ENCODE data around the gene ADCK1.
"Not testable (repeated sequence)": the region's sequence is repeated elsewhere in the genome, so short reads cannot be mapped to it uniquely, and the experiment has no call there.

The ADCK1 gene

DNA sequence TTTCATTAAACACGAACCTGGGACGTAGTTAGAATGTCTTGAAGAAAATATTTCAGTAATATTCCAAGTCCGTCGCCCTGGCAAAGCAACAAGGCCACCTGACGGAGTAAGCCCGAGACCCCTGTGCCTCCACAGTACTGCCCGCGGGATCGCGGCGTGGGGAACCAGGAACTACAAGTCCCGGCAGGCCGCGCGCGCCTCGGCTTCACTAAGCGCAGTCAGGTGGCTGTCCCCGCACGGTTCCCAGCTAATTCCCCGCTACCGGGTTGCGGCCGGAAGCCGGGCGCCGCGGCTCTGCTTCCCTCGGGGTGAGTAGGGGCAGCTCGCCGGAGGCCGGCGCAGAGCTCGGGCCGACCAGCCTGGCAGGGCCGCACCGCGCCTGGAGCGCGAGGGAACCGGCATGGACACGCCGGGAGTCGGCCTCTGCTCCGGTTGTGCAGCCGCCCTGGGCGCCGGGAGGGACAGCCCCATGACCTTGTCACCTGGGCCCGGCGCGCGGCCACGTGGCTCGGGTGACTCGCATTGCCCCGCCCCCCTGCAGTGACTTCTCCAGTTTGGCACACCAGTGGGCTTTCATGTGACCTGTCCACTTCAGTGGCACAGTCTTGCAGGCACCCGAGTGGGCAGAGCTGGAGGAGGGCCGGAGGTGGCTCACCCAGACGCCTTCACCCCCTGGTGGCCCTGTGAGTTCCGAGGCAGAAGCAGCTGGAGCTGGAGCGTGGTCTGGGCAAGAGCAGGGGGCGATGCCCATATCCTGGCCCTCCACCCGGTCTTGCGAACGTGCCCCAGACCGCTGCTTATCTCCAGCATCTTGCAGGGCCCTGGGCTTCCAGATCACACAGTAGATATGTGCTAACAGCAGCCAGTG, at the start of gene ADCK1:
TSS of gene ADCK1 (plus strand) at position 247 of the 868 bp plus-strand sequence. CDS start 18,870 bp downstream, outside the sequence.
- peak; percentile 1 for DNase-seq

GRCh38 chr14:77752266-77752665, 47.6 kb upstream of the ADCK1 start:
- no peak for DNase-seq

- no peak for DNase-seq
Observed at GRCh38 chr14:77752799-77753516, 47.0 kb upstream of the ADCK1 start.

GRCh38 chr14:77760381-77761204, 39.3 kb upstream of the ADCK1 start, which contains the start of gene SNW1:
Gene SNW1 (minus strand): TSS chr14:77761156. CDS start chr14:77761127, 29 bp downstream.
- DNase-seq, result no peak

GRCh38 chr14:77761205-77761931, 38.5 kb upstream of the ADCK1 start:
- DNase-seq, result peak; percentile 82

- no peak for DNase-seq
Observed at GRCh38 chr14:77763316-77763715, 36.6 kb upstream of the ADCK1 start.

DNA sequence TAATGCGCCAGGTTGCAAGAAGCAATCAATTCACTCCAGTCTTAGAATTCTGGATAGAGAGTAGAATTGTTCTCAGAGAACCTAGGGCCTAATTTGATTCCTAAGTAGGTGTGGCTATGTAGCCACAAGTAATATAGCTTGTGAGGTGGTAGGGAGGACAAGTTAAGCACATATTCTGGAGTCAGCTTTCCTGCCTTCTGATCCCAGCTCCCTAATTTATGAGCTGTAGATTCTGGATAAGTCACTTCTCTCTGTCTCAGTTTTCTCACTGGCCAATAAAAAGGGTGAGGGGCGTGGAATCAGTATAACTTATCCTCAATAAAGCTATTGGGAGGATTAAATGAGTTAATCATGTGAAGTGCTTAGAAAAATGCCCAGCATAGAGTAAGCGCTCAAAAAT, 35.9 kb upstream of the ADCK1 start:
- no peak for DNase-seq

- not testable (repeated sequence) for DNase-seq
Observed at GRCh38 chr14:77768442-77769069, 31.4 kb upstream of the ADCK1 start.

- not testable (repeated sequence) for DNase-seq
Observed at GRCh38 chr14:77773966-77774365, 25.9 kb upstream of the ADCK1 start.

GRCh38 chr14:77782202-77782601, 17.7 kb upstream of the ADCK1 start:
- no peak for DNase-seq

- DNase-seq, result no peak
Observed at GRCh38 chr14:77786148-77786547, 13.8 kb upstream of the ADCK1 start.

GRCh38 chr14:77790566-77791224, 9.2 kb upstream of the ADCK1 start:
- no peak for DNase-seq

- no peak for DNase-seq
Observed at GRCh38 chr14:77791225-77791600, 8.7 kb upstream of the ADCK1 start.

DNA sequence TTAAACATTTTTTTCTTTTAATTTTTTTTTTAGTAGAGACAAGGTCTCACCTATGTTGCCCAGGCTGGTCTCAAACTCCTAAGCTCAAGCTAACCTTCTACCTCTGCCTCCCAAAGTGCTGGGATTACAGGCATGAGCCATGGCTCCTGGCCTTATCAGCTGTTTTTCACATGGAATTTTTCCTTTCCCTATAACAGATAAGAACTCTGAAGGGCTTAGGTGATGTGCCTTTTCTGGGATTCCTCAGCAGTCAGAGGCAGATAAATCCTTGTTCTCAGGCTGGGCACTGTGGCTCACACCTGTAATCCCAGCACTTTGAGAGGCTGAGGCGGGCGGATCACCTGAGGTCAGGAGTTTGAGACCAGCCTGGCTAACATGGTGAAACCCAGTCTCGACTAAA, 6.7 kb upstream of the ADCK1 start:
- DNase-seq, result not testable (repeated sequence)

- no peak for DNase-seq
Observed at GRCh38 chr14:77794357-77794756, 5.6 kb upstream of the ADCK1 start.

DNA sequence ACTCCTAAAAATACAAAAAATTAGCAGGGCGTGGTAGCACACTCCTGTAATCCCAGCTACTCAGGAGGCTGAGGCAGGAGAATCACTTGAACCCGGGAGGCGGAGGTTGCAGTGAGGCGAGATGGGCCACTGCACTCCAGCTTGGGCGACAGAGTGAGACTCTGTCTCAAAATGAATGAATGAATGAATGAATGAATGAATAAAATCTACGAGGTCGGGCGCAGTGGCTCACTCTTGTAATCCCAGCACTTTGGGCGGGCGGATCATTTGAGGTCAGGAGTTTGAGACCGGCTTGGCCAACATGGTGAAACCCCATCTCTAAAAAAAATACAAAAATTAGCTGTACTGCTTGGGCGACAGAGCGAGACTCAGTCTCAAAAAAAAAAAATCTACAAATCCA, 453 bp upstream of the ADCK1 start:
- DNase-seq, result not testable (repeated sequence)

- DNase-seq, result no peak
Observed at GRCh38 chr14:77800814-77801213, 905 bp downstream of the ADCK1 start.

GRCh38 chr14:77804592-77804991, 4.7 kb downstream of the ADCK1 start:
- DNase-seq, result no peak

DNA sequence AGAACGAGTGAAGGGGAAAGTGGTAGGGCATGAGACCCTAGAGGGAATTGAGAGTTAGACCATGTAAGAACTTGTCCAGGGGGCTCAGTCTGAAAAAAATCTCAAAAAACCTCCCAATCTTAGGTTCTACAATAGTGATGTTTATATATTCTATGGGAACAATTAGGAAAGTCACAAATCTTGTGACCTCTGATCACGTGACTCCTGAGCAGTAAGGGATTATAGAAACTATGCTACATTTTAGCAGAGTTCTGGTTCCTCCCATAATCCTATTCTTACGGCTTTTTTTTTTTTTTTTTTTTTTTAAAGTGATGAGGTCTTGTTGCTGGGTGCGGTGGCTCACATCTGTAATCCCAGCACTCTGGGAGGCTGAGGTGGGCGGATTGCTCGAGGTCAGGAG, 5.8 kb downstream of the ADCK1 start:
- no peak for DNase-seq

GRCh38 chr14:77808250-77808649, 8.3 kb downstream of the ADCK1 start:
- no peak for DNase-seq

DNA sequence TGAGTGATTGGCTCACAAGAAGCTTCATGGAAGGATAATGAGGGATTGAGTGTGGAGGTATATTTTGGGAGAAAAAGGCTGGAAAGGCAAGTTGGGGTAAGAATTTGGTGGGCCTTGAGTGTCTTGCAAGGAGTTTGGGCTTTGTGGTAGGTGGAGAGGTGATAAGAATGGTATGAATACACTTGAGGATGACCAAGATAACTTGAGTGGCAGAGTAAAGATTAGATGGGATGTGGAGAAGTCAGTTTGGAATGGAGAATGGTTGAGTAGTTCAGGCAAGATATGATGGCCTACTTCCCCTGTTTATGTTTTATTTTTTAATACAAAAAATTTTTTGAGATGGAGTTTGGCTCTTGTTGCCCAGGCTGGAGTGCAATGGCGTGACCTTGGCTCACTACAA, 9.1 kb downstream of the ADCK1 start:
- DNase-seq, result no peak
